NCI-H345 treated with DMSO at 0.1 percent for 48 hours (cell line): Measurements from ENCODE around the gene COL18A1.

Experiments used
- DNase-seq: peaks from one replicate; lab custom pipeline; 2025; ENCODE audit not compliant: unreplicated experiment; lab: John Stamatoyannopoulos, UW

COL18A1 gene

DNA sequence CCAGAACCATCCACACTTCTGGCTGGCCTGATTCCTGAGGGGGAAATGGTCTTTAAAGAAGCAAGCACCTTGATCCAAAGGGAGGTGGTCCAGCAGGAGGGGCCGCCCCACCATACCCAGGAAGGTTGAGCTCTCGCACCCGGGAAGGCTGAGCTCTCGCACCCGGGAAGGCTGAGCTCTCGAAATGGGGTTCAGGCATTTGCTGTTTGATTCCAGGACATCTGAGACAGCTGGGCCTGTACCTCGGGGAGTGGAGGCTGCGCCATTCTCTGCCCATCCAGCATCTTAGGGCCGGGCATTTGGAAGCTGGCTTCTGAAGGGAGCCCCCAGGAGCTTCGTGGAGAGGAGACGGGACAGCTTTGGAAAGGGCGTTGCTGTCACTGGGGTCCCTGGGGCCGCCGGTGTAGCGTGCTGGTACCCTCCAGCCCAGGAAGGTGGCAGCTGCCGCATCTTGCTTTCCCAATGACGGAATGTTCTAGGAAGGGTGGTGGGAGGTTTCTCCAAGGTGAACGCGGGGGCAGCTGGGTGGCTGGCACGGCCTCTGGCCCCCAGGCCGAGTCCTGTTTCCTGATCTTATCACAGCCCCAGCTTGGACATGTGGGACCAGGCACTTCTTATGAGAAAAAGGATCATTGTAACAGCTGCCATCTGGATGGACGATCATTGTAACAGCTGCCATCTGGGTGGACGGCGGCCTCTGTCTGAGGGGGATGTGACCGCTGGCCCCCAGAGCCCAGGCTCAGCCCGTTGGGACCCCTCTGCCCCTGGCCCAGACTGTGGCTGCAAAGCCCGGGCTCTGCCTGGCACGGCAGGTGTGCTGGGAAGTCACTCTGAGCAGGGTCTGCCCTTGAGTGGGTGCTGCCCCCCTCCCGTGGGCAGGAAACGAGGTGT is 61.6 kb downstream of the COL18A1 start:
- DNase-seq, result no peak

DNA sequence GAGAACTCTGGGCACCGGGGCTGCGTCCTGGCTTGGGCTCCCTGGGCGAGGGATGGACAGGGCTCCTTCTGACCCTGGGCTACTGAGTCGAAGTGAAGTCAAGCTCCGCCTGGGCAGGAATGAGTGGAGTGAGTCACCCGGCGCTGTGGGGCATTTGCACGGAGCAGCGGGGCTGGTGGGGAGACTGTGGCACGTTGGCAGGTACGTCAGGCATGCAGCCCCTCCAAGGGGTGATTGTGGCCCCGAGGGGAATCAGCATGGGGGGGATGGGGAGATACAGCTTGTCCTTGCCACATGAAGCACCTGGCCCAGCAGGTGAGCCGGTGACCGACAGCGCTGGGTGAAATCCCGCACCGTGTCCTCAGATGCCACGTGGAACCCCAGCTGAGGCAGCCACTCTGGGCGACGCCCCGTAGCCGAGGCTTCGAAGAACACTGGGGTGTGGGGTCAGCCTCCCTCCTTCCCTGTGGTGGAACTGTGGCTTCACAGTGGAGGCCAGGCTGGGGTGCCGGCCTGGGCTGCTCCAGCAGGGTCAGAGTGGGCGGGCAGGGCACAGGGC is 62.3 kb downstream of the COL18A1 start:
- no peak for DNase-seq

DNA sequence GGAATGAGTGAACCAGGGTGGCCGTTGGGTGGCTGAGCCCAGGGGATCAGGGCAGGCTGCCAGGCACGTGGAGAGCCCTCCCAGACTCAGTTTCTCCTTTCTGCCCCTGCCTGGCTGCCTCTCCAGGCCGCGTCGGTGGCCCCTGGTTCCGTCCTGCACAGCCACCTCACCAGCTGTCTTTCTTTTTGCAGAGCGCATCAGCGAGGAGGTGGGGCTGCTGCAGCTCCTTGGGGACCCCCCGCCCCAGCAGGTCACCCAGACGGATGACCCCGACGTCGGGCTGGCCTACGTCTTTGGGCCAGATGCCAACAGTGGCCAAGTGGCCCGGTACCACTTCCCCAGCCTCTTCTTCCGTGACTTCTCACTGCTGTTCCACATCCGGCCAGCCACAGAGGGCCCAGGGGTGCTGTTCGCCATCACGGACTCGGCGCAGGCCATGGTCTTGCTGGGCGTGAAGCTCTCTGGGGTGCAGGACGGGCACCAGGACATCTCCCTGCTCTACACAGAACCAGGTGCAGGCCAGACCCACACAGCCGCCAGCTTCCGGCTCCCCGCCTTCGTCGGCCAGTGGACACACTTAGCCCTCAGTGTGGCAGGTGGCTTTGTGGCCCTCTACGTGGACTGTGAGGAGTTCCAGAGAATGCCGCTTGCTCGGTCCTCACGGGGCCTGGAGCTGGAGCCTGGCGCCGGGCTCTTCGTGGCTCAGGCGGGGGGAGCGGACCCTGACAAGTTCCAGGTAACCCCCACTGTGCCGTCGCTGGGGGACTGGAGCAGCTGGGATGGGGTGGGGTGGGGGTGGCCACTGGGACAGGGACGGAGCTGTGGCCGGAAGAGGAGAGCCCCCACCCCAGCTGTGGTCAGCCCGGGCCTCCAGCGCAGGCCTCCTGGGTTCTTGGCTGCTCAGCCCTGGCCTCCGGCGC is 63.3 kb downstream of the COL18A1 start:
- DNase-seq, result no peak

DNA sequence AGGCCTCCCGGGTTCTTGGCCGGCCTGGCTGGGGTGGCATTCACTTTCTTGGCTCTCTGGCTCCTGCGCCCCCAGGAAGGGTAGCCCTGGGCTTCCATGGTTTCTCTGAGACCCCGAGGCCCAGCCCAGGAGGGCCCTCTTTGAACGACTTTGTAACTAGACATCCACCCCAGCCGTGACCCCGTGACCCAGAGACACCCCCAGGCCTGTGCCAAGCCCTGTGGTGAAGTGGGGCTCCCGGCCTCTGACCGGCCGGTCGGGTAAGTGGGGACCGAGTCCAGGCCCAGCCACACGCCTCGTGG is 64.0 kb downstream of the COL18A1 start:
- DNase-seq, result no peak

DNA sequence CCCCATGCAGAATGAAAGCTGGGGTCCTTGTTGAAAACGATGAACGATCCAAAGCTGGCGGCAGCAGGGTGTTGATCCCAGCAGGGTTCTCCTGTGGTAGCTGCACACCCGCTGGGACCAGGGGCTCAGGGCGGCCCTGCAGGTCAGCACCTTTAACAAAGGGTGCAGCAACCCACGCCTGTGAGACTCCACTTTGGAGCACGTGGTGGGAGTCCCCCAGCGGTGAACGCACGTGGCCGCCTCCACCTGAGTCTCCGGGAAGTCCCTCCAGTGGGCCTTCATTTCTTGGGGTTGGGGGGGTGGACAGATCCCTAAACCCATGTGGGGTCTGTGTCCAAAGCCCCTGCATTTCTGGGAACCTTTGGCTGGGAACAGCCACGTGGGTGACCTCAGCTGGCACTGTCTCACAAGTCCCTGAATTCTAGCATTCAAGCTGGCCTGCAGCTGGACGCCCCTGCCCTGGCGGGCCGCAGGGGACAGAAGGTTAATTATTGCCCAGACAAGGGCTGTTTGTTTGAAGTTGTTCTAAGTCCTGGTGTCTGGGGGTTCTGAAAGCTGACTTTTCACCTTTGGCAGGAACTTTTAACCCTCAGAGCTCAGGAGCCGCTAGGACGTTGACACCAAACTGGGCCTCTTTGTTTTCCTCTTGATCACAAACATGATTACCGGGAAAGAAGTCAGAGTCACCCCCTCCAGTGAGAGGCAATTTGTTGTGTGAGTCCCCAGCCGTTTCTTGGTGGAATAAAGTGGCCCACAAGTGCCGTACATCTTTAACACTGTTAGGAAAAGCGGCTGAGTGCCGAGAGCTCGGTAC is 64.5 kb downstream of the COL18A1 start:
- DNase-seq, result no peak

DNA sequence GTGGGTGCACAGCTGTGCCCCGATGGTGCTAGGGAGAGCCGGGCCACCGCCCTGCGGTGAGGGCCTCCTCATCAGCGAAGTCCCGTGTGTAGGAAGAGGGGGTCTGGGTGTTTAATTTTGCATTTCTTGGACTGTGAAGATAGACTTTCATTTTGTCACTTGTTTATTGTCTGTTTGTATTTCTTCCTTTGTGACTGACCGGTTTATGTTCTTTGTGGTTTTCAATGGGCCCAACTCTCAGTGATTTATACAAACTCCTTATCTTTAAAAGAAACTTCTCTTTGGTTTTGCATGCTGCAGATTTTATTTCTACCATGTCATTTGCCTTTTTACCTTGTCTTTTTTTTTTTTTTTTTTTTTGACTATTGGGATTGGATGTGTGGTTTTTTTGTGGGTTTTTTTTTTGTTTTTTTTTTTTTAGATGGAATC is 65.1 kb downstream of the COL18A1 start:
- DNase-seq, result no peak

DNA sequence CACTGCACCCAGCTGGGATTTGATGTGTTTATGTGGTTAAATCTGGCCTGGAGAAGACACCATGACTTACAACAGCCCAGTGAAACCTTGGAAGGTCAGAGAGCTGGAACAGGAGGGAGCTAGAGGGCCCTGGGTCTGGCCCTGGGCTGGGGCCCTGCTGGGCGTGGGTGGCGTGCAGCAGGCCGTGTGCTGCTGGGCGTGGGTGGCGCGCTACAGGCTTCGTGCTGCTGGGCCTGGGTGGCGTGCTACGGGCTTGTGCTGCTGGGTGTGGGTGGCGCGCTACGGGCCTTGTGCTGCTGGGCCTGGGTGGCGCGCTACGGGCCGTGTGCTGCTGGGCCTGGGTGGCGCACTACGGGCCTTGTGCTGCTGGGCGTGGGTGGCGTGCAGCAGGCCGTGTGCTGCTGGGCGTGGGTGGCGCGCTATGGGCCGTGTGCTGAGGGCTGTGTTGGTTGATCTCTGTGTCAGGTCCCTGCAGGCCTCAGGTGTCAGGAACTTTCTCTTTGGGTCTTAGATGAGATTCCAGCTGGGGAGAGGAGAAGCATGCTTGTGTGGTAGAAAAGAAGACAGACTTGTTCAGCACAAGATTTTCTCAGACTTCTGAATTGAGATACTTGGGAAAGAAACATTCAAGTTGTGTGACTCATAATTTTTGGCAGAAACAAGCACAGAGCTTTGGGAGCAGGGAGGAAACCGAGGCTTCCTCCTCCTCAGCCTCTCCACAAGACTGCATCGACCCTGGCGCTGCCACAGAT is 66.0 kb downstream of the COL18A1 start:
- DNase-seq, result no peak

DNA sequence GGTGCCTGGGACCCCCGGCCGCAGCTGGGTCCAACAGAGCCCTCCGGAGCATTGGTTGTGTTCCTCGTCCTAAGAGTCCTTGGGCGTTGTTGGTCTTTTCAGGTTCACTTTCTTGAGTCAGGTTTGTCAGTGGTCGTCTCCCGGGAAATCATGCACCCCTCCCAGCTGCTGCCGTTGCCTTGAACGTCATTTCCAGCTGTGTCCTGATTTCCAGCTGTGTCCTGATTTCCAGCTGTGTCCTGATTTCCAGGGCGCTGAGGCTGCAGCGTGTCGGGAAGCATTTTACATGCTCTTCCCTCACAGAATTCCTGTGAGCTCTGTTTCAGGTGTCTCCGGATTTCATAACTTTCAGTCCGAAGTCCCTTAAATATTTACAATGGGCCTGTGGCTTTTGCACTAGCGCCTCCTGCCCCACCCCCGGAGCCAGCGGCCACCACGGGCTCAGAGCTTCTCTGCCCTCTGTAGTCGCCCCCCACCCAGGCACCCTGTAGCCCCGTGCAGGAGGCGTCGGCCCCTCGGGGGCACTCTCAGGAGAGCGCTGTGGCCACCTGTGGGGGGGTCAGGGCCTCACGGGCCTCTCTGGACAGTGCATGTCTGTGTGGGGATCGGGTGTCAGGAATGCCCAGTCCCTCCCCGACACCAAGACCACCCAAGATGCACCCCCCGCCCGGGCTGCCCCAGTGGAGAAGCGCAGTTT is 66.7 kb downstream of the COL18A1 start:
- DNase-seq, result no peak

DNA sequence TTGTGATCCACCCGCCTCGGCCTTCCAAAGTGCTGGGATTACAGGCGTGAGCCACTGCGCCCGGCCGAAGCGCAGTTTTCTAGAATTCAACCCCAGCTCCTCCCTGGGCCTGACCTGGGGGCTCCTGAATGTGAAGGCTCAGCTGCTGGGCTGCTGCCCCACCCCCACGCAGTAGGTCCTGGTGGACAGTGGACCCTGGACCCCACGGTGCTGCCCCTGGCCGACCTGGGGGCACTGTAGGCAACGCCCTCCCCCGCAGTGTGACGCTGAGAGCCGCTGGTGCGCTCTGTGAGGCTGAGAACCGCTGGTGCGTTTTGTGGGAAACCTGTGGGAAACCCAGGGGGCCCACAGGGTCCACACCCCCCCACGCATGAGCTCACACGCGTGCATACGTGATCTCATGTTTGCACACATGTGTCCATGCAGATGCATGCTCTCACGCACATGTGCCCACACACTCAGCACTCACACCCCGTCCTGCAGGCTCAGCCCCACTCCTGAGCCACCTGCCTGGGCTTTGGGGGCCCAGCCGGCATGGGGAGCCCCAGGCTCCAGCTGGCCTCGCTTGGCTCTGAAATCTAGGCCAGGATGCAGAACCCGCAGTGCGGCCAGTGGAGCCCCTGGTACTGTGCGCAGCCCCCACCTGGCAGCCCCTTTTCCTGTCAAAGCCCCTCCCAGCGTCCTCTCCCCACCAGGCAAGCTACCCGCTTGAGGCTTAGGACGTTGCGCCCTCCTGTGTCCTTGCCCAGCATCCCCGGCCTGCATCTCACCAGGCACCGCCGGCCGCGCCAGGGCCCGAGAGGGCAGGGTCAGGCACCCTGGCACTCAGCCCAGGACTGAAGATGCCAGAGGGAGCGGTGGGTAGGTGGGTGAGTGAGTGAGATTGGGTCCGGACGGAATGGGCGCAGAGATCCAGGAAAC is 67.7 kb downstream of the COL18A1 start:
- no peak for DNase-seq

DNA sequence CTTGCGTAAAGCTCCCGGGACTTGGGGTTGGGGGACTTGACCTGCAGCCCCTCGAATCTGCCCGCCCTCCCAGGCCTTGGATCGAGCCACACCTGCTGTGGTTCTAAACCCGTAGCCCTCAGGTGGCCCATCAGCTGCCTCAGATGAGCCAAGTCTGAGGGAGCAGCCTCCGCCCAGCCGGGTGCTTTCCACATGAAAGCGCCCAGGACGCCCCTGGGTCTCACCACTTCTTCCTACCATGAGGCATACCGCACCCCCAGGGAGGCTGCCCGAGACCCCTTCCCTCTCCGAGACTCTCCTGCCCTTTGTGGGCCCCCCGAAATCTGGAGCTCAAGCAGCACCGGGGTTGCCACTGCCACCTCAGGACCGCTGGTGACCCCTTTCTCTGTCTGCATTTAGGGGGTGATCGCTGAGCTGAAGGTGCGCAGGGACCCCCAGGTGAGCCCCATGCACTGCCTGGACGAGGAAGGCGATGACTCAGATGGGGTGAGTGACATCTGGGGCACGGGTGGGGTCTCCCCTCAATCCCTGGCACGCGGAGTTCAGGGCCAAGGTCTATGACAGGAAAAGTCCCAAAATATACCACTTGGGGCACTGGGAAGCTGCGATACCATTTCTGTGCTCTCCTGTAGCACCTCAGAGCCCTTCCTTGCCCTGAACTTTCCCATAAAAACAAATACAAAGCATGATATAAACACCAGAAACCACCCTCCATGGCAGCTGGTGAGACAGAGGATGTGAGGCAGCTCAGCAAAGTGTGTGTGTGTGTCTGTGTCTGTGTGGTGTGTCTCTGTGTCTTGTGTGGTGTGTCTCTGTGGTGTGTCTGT is 68.7 kb downstream of the COL18A1 start:
- DNase-seq, result no peak

DNA sequence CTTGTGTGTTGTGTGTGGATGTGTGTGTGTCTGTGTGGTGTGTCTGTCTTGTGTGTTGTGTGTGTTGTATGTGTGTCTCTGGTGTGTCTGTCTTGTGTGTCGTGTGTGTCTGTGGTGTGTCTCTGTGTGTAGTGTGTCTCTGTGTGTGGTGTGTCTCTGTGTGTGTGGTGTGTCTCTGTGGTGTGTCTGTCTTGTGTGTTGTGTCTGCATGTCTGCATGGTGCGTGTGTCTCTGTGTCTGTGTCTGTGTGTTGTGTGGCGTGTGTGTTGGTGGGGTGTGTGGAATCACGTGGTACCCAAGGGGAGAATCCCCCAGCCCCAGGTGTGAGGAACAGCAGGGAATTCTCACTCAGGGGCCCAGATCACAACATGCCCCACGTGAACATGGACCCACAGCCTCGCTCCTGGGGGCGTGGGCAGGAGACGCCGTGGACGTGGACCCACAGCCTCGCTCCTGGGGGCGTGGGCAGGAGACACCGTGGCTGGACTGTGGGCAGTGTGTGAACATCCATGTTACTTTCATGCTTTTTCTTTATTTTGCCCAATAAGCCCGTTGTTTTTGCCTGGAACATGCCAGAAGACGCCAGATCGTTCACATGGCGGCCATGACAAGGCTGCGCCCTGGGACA is 69.5 kb downstream of the COL18A1 start:
- no peak for DNase-seq

DNA sequence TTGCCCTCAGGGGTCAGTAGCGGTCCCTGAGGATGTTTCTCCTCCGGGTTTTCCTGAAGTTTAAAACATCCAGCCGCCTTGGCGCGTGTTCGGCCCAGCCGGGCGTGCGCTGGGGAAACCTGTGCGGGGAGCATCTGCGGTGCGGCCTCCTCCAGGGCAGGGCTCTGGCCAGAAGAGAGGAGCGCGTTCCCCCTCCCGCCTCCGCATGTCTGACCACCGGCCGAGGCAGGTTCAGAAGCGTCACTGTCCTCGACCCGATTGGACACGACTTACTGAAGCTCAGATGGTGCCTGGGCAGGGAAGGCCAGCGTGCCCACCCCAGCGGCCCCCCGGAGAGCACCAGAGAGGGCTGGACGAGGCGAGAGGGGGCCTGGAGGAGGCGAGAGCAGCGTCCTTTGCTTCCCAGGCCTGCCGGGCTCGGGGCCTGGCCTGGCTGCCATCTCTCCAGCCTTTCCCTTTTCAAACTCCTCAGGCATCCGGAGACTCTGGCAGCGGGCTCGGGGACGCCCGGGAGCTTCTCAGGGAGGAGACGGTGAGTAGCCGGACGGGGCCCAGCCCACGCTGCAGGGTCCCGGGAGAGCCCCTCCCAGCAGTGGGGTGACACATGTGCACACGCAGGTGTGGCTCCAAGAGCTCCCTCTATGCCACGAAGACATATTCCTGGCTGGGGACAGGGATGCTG is 70.2 kb downstream of the COL18A1 start:
- no peak for DNase-seq

DNA sequence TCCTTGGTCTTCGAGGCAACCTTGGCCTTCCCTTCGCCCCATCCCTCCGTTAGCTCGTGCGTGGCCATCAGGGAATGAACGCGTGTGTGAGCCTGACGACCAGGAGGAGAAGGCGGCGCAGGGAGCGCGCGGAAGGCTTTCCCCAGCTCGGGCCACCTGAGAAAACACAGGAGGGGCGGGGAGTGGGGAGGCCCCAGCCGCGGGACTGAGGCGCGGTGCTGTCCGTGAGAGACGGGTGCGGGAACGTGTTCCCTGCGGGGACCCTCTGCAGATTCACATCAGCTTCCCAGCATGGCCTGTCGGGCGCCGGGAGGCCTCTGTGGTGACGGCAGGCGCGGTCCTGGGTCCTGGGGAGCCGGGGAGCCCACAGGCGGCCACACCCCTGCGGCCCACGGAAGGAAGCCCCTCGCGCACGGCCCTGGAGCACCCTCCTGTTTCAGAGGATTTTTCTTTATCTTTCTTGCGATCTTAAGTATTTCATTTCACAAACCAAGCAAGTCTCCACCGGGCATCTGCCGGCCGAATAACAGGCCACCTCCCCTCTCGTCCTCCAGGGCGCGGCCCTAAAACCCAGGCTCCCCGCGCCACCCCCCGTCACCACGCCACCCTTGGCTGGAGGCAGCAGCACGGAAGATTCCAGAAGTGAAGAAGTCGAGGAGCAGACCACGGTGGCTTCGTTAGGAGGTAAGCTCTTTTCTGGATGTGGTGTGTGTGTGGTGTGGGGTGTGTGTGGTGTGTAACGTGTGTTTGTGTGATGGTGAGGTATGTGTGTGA is 71.0 kb downstream of the COL18A1 start:
- DNase-seq, result no peak

DNA sequence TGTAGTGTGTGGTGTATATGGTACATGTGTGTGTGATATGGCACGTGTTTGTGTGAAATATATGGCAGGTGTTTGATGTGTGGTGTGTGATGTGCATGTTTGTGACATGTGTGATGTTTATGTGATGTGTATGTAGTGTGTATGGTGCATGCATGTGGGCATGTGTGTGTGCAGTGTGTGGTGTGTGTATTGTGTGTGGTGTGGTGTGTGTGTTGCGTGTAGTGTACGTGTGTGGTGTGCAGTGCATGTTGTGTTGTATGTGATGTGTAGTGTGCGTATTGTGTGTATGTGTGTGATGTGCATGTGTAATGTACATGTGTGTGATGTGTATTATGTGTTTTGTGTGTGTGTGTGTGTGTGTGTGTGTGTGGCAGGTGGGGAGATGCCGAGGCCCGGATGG is 71.6 kb downstream of the COL18A1 start:
- DNase-seq, result no peak

DNA sequence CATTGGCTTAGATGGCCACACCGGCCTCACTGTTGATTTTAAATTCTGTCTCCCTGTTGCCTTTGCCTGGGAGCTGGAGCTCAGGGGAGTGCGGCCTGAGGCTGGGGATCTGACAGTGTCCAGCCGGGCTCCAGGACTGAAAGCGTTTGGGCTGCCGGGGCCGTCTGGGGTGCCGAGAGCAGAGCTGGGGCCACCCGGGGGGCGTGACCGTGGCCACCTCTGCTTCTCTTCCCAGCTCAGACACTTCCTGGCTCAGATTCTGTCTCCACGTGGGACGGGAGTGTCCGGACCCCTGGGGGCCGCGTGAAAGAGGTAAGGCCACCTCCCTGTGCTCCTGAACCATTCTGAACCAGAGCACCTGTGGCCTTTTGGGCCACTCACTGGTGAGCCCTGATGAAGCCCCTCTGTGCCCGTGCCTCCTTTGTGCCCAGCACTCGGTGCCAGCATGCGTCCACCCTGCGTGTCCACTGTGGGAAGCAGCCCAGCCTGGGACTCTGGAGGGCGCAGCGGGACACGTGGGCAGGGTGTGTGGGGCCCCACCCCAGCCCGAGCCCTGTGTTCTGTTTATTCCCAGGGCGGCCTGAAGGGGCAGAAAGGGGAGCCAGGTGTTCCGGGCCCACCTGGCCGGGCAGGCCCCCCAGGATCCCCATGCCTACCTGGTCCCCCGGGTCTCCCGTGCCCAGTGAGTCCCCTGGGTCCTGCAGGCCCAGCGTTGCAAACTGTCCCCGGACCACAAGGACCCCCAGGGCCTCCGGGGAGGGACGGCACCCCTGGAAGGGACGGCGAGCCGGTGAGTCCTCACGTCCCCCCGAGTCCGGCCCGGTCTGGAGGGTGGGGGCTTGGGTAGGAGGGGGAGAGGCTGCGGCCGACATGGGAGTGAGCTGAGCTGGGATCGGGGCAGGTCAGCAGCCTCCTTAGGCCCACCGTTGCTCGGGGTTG is 72.5 kb downstream of the COL18A1 start:
- no peak for DNase-seq
